ENCODE measurements around the gene MARF1.
"Not testable (repeated sequence)": the region's sequence is repeated elsewhere in the genome, so short reads cannot be mapped to it uniquely, and the experiment has no call there.

Gene MARF1, protein sequence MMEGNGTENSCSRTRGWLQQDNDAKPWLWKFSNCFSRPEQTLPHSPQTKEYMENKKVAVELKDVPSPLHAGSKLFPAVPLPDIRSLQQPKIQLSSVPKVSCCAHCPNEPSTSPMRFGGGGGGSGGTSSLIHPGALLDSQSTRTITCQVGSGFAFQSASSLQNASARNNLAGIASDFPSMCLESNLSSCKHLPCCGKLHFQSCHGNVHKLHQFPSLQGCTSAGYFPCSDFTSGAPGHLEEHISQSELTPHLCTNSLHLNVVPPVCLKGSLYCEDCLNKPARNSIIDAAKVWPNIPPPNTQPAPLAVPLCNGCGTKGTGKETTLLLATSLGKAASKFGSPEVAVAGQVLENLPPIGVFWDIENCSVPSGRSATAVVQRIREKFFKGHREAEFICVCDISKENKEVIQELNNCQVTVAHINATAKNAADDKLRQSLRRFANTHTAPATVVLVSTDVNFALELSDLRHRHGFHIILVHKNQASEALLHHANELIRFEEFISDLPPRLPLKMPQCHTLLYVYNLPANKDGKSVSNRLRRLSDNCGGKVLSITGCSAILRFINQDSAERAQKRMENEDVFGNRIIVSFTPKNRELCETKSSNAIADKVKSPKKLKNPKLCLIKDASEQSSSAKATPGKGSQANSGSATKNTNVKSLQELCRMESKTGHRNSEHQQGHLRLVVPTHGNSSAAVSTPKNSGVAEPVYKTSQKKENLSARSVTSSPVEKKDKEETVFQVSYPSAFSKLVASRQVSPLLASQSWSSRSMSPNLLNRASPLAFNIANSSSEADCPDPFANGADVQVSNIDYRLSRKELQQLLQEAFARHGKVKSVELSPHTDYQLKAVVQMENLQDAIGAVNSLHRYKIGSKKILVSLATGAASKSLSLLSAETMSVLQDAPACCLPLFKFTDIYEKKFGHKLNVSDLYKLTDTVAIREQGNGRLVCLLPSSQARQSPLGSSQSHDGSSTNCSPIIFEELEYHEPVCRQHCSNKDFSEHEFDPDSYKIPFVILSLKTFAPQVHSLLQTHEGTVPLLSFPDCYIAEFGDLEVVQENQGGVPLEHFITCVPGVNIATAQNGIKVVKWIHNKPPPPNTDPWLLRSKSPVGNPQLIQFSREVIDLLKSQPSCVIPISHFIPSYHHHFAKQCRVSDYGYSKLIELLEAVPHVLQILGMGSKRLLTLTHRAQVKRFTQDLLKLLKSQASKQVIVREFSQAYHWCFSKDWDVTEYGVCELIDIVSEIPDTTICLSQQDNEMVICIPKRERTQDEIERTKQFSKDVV (N-terminal part only)

DNA sequence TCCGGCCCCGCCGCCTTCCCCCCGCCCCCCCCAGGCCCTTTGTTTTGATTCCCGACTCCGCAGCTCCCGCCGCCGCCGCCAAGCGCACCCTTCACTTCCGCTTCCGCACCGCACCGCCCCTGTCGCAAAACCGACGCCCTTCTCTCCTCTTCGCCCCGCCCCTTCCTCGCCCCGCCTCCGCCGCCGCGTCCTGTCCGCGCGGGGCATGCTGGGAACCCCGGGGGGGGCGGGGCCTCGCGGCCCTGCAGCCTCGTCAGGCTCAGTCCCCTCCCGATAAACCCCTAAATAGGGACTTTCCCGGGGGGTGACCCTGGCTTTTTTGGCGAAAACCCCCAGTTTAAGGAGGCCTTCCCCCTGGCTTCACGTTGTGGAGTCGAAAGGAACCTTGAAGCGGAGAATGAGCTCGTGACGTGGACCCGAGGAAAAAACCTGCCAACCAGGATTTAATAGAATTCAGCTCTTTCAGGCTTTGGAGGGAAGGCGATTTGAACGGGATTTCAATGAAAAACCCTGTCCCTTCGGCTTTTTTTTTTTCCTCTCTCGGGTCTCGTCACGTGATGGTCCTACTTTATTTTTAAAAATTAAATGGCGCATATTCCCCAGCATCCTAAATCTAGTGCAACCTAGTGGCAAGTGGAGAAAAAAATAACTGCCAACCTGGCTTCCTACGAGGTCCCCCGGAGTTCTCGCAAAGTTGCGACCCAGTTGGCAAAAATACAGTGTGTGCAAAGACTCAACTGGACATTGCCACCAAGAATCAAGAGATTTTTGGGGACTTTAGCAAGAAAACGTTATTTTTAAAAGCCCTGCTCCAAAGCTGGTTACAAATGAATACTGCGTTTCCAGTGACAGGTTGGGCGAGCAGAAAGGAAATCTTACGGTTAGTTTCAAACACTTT is at the start of gene MARF1:
TSS of gene MARF1 (minus strand) at position 107 of the 898 bp plus-strand sequence. CDS start 3,921 bp downstream, outside the sequence.
- DNase-seq (ENCODE audit: low read depth): peak; percentile 95

DNA sequence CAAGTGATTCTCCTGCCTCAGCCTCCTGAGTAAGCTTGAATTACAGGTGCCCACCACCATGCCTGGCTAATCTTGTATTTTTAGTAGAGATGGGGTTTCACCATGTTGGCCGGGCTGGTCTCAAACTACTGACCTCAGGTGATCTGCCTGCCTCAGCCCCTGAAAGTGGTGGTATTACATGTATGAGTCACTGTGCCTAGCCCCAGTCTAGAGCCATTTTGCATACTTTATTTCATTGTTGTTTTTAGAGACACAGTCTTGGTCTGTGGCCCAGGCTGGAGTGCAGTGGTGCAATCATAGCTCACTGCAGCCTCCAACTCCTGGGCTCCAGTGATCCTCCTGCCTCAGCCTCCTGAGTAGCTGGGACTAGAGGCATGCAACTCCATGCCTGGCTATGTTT is 49.6 kb upstream of the MARF1 start:
- not testable (repeated sequence) for DNase-seq (ENCODE audit: low read depth)

DNA sequence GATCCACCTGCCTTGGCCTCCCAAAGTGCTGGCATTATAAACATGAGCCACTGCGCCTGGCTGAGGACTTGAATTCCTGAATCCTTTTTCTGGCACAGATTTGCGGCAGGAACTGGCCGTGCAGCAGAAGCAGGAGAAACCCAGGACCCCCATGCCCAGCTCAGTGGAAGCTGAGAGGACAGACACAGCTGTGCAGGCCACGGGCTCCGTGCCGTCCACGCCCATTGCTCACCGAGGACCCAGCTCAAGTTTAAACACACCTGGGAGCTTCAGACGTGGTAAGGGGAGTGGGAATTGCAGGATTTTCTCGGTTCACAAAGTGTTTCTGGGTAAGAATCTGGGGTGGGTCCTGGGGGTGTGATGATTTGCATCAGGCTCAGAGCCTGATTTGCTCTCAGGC is 48.1 kb upstream of the MARF1 start:
- no peak for DNase-seq (ENCODE audit: low read depth)

DNA sequence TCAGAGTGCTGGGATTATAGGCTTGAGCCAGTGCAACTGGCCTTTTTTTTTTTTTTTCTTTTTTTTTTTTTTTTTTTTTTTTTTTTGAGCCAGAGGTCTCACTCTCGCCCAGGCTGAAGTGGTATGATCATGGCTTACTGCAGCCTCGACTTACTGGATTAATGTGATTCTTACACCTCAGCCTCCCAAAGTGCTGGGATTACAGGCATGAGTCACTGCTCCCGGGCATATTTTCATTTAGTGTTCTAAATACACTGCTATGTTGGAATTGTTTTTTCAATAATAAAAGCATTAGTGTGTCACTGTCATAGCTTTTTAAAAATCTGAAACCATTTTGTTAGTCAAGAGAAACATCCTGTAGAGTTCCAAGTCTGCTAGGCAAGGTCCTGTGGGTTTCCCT is 47.3 kb upstream of the MARF1 start:
- DNase-seq (ENCODE audit: low read depth): peak; percentile 27

DNA sequence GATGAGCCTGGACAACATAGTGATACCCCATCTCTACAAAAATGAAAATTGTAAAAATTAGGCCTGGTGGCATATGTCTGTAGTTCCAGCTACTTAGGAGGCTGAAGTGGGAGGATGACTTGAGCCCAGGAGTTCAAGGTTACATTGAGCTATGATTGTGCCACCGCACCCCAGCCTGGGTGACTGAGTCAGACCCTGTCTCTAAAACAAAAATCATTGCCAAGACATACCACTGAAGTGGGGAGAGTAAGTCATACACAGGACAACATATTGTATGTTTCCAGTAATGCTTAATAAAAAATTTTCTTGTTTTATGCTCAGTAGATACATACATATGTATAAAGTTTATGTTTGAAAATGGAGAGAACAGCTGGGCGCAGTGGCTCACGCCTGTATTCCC is 46.3 kb upstream of the MARF1 start:
- peak; percentile 42 for DNase-seq (ENCODE audit: low read depth)

DNA sequence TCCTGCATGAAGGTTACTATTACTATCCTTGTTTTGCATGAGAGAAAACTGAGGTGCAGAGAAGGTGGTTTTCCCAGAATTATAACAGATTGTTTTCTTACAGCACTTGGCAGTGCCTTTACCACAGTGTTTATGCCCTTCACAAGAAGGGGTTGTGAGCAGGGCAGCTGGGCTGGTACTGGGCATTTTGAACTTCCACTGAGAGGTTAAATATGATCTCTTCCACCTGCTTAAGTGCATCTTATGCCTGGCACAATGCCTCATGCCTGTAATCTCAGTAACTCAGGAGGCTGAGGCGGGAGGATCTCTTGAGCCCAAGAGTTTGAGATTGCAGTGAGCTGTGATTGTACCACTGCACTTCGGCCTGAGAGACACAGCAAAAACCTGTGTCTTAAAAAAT is 43.3 kb upstream of the MARF1 start:
- DNase-seq (ENCODE audit: low read depth): no peak

DNA sequence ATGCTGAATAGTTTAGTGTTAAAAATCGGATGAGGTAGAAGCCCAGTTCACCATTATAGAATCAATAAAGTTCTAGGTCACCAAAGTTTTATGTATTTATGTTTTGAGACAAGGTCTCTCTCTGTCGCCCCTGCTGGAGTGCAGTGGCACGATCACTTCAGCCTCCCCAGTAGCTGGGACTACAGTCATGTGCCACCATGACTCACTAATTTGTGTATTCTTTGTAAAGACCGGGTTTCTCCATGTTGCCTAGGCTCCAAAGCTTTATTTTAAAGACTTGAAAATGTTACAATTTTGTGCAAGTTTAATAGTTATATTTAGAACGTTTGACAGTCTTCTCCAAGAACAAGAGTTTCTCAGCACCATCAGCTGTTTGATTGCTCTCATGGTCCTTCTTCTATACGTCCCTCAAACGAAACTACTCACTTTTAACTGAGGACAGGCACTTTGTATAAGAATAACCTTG is 39.2 kb upstream of the MARF1 start:
- DNase-seq (ENCODE audit: low read depth): peak; percentile 85

DNA sequence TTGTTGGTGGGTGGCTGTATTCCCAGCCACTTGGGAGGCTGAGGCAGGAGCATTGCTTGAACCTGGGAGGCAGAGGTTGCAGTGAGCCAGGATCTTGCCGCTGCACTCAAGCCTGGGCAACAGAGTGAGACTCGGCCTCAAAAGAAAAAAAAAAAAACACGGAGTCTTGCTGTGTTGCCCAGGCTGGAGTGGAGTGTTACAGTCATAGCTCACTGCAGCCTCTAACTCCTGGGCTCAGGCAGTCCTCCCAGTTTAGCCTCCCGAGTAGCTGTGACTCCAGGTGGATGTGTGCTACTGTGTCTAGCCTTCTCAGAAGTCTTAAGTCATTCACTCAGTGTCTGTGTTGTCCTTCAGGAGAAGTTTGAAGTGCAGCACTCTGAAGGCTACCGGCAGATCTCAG is 34.5 kb upstream of the MARF1 start:
- DNase-seq (ENCODE audit: low read depth): no peak

DNA sequence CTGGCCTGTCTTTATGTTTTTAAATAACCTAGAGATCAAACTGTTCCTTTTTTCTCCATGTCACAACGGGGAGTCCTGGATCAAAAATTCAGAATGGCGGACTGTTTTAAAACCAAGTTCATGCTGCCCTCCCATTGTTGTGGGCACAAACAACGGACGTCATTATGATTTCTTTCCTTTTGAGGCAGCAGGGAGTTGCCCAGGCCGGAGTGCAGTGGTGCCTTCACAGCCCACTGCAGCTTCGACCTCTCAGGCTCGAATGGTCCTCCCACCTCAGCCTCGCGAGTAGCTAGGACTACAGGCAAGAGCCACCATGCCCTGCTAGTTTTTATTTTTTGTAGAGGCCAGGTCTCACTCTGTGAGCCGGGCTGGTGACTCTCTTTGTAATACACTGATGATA is 33.6 kb upstream of the MARF1 start:
- DNase-seq (ENCODE audit: low read depth): no peak

DNA sequence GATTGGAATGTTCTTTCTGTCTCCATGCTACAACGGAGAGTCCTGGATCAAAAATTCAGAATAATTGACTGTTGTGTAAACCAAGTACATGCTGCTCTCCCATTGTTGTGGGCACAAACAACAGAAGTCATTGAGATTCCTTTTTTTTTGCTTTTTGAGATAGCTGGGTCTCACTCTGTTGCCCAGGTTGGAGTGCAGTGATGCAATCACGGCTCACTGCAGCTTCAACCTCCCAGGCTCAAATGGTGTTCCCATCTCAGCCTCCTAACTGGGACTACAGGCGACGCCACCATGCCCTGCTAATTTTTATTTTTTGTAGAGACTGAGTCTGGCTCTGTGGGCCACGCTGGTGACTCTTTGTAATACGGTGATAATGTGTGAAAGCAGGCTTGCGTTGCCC is 31.6 kb upstream of the MARF1 start:
- DNase-seq (ENCODE audit: low read depth): no peak

DNA sequence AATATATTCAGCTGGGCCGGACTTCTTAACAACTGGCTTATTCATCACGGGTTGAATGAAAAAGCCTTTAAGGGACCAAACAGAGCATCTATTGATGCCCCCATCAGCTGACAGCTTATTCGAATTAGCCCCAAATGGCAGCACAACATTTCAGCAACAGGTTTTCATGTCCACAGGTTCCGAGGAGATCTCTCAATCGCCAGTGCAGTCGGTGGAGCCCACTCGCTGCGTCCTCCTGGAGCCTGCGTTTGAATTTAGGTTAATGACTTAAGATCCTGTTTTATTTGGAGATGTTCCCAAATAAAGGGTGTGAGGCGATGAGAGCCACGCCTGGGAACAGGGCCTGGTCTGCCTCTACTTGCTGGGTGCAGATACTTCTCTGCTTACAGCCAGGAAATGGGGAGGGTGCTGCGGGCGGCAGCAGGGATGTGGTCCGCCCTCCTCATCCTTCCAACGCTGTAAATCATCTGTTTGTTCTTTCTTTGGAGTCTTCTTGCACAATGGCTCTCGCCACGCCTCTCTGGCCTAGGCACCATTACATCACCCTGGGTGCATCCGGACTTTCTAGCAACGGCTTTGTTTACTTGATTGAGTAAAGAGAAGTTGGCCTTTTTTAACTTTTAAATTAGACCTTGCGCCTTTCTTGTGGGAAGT is 29.7 kb upstream of the MARF1 start:
- DNase-seq (ENCODE audit: low read depth): peak; percentile 94

DNA sequence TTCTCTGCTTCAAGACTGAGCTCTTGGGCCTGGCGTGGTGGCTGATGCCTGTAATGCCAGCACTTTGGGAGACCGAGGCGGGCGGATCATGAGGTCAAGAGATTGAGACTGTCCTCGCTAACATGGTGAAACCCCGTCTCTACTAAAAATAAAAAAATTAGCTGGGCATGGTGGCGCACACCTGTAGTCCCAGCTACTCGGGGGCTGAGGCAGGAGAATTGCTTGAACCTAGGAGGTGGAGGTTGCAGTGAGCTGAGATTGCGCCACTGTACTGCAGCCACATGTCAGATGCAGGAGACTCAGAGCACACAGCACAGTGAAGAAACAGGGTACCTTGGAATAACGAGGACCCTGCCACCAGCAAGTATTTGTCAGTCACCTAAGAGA is 29.2 kb upstream of the MARF1 start:
- DNase-seq (ENCODE audit: low read depth): not testable (repeated sequence)

DNA sequence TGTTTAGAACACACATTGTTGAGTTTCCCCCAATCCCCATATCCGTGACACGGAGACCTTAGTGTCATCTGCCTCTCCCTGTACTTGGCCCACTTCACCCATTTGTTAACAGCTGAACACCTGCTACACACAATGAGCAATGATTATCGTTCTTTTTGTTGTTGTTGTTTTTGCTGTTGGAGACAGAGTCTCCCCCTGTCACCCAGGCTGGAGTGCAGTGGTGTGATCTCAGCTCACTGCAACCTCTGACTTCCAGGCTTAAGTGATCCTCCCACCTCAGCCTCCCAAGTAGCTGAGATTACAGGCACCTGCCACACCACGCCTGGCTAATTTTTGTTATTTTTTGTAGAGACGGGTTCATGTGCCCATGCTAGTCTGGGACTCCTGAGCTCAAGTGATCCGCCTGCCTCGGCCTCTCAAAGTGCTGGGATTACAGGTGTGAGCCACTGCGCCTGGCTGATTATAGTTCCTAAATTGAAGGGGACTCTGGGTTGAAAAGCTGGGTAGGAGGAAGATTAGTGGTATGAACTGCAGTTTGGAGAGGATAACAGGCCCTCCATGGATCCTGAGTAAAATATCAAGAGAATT is 28.7 kb upstream of the MARF1 start:
- DNase-seq (ENCODE audit: low read depth): no peak

DNA sequence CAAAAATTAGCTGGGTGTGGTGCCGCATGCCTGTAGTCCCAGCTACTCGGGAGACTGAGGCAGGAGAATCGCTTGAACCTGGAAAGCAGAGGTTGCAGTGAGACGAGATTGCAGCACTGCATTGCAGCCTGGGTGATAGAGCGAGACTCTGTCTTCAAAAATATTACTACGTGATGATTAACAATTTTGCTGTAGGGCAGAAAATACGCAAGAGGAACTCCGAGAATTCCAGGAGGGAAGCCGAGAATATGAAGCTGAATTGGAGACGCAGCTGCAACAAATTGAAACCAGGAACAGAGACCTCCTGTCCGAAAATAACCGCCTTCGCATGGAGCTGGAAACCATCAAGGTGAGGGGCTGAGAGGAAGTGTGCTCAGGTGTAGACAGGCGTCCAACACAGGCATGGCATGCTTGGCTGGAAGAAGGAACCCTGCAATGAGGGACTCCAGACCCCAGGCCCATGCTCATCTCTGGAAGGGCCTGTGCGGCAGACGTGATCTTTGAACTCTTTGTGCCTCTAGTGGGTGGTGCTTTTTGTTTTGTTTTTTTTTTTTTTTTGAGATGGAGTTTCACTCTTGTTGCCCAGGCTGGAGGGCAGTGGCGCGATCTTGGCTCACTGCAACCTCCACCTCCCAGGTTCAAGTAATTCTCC is 24.3 kb upstream of the MARF1 start:
- DNase-seq (ENCODE audit: low read depth): no peak

DNA sequence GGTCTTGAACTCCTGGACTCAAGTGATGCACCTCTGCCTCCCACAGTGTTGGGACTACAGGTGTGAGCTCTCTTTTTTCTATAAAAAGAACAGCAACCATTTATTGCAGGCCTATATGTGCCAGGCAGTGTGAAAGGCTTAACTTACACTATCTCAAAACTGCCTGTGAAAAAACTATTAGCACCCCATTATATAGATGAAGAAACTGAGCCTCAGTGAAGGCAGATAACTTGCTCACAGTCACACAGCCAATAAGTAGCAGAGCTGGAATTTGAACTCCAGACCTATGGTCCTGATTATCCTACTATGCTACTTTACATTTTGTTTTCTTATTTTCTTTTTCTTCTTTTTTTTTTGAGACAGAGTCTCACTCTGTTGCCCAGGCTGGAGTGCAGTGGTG is 22.2 kb upstream of the MARF1 start:
- DNase-seq (ENCODE audit: low read depth): no peak

DNA sequence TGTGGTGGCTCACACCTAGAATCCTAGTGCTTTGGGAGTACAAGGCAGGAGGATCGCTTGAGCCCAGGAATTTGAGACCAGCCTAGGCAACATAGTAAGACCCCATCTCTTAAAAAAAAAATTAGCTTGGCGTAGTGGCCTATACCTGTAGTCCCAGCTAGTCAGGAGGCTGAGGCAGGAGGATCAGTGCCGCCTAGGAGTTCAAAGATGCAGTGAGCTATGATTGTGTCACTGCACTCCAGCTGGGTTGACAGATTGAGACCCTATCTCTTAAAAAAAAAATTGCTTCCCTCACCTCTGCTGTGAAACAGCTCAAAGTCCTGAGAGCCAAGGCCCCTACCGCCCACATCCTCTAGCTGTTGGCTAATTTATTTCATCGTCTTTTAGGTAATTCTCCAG is 17.2 kb upstream of the MARF1 start:
- DNase-seq (ENCODE audit: low read depth): no peak

DNA sequence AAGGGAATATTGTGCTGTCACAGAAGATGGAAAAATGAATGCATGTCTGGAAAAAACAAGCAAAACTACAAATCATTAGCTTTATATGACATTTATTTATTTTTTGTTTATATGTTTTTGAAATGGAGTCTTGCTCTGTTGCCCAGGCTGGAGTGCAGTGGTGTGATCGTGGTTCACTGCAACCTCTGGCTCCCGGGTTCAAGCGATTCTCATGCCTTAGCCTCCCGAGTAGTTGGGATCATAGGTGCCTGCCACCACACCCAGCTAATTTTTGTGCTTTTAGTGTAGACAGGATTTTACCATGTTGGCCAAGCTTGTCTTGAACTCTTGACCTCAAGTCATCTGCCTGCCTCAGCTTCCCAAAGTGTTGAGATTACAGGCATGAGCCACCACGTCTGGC is 15.6 kb upstream of the MARF1 start:
- DNase-seq (ENCODE audit: low read depth): no peak

DNA sequence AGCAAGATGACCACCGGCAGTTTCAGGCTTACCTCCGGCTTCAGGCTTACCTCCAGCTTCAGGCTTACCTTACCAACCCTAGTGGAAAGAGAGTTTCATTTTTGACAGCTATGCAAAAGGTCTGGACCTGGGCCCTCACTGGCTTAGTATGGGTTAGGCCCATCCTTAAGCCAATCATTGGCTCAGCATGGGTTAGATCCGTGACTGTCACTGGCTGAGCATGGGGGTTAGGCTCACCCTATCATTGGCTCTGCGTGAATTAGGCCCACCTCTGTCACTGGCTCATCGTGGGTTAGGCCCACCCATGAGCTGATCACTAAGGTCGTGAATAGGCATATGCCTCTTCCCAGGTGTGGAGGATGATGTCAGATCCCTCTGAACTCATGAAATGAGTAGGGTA is 15.2 kb upstream of the MARF1 start:
- no peak for DNase-seq (ENCODE audit: low read depth)

DNA sequence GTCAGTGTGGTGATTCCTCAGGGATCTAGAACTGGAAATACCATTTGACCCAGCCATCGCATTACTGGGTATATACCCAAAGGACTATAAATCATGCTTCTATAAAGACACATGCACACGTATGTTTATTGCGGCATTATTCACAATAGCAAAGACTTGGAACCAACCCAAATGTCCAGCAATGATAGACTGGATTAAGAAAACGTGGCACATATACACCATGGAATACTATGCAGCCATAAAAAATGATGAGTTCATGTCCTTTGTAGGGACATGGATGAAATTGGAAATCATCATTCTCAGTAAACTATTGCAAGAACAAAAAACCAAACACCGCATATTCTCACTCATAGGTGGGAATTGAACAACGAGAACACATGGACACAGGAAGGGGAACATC is 12.6 kb upstream of the MARF1 start:
- DNase-seq (ENCODE audit: low read depth): not testable (repeated sequence)

DNA sequence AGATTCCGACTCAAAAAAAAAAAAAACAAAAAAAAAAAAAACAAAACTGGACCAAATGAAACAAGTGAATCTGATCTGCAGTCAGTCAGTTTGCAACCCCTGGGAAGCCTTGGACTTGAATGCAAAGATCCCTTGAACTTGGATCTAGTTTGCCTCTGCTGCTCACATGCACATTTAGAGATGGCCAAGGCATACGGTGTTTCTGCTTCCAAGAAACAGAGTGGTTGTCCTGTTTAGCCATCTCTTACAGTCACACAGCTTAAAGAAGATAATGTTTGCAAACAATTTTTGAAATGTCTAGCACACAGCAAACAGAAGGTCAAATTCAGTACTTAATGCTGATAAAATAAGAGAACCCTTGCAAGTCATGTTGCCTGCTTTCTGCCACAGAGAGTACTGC is 11.6 kb upstream of the MARF1 start:
- no peak for DNase-seq (ENCODE audit: low read depth)

All from ELR (cell line).